ENCODE measurements around the gene BRAT1.

GRCh38 chr7:2551418-2551817, 3.9 kb downstream of the BRAT1 start:
- TF ChIP-seq, protein P1, sequence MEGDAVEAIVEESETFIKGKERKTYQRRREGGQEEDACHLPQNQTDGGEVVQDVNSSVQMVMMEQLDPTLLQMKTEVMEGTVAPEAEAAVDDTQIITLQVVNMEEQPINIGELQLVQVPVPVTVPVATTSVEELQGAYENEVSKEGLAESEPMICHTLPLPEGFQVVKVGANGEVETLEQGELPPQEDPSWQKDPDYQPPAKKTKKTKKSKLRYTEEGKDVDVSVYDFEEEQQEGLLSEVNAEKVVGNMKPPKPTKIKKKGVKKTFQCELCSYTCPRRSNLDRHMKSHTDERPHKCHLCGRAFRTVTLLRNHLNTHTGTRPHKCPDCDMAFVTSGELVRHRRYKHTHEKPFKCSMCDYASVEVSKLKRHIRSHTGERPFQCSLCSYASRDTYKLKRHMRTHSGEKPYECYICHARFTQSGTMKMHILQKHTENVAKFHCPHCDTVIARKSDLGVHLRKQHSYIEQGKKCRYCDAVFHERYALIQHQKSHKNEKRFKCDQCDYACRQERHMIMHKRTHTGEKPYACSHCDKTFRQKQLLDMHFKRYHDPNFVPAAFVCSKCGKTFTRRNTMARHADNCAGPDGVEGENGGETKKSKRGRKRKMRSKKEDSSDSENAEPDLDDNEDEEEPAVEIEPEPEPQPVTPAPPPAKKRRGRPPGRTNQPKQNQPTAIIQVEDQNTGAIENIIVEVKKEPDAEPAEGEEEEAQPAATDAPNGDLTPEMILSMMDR (IDR thresholded peaks at IDR 0.05): no peak
- TF ChIP-seq, protein P2, sequence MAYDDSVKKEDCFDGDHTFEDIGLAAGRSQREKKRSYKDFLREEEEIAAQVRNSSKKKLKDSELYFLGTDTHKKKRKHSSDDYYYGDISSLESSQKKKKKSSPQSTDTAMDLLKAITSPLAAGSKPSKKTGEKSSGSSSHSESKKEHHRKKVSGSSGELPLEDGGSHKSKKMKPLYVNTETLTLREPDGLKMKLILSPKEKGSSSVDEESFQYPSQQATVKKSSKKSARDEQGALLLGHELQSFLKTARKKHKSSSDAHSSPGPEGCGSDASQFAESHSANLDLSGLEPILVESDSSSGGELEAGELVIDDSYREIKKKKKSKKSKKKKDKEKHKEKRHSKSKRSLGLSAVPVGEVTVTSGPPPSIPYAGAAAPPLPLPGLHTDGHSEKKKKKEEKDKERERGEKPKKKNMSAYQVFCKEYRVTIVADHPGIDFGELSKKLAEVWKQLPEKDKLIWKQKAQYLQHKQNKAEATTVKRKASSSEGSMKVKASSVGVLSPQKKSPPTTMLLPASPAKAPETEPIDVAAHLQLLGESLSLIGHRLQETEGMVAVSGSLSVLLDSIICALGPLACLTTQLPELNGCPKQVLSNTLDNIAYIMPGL (CRISPR knock-in tag; IDR thresholded peaks at IDR 0.05): no peak
- TF ChIP-seq NR3C1 (CRISPR knock-in tag; conservative IDR thresholded peaks at IDR 0.05; ENCODE audit: low read depth): no peak
- no peak for TF ChIP-seq CBFB (CRISPR knock-in tag; IDR thresholded peaks at IDR 0.05; ENCODE audit: low read depth)
- no peak for TF ChIP-seq SMAD4 (CRISPR knock-in tag; IDR thresholded peaks at IDR 0.05)
- TF ChIP-seq RELA (CRISPR knock-in tag; IDR thresholded peaks at IDR 0.05; ENCODE audit: borderline replicate concordance): no peak
- TF ChIP-seq MLX (CRISPR knock-in tag; IDR thresholded peaks at IDR 0.05): no peak
- no peak for TF ChIP-seq ETV6 (CRISPR knock-in tag; IDR thresholded peaks at IDR 0.05)
- TF ChIP-seq ZNF121 (CRISPR knock-in tag; IDR thresholded peaks at IDR 0.05): no peak
- no peak for TF ChIP-seq SP1 (CRISPR knock-in tag; conservative IDR thresholded peaks at IDR 0.05)
- TF ChIP-seq E2F4 (CRISPR knock-in tag; IDR thresholded peaks at IDR 0.05; ENCODE audit: borderline replicate concordance, low read depth): no peak
- TF ChIP-seq, protein P3, sequence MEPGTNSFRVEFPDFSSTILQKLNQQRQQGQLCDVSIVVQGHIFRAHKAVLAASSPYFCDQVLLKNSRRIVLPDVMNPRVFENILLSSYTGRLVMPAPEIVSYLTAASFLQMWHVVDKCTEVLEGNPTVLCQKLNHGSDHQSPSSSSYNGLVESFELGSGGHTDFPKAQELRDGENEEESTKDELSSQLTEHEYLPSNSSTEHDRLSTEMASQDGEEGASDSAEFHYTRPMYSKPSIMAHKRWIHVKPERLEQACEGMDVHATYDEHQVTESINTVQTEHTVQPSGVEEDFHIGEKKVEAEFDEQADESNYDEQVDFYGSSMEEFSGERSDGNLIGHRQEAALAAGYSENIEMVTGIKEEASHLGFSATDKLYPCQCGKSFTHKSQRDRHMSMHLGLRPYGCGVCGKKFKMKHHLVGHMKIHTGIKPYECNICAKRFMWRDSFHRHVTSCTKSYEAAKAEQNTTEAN (CRISPR knock-in tag; IDR thresholded peaks at IDR 0.05): no peak

All from WTC11 (cell line).